ENCODE measurements around the gene TFF1.

DNA sequence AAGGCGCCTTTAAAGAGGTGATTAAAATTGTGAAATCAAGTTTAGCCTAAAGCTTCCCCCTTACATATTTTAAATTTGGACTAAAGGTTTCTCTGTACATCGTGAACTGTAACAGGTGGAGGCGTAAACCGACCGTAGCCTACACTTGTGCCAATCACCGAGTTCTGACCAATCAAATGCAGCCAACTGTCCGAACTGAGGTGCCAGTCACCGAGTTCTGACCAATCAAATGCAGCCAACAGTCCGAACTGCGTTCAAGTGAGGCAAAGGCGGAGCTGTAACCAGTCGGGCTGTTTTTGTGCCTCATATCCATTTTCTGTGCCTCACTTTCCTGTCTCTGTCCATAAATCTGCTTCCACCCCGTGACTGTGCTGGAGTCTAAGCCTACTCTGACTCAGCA is 7.4 kb downstream of the TFF1 start:
- TF ChIP-seq, protein P1, sequence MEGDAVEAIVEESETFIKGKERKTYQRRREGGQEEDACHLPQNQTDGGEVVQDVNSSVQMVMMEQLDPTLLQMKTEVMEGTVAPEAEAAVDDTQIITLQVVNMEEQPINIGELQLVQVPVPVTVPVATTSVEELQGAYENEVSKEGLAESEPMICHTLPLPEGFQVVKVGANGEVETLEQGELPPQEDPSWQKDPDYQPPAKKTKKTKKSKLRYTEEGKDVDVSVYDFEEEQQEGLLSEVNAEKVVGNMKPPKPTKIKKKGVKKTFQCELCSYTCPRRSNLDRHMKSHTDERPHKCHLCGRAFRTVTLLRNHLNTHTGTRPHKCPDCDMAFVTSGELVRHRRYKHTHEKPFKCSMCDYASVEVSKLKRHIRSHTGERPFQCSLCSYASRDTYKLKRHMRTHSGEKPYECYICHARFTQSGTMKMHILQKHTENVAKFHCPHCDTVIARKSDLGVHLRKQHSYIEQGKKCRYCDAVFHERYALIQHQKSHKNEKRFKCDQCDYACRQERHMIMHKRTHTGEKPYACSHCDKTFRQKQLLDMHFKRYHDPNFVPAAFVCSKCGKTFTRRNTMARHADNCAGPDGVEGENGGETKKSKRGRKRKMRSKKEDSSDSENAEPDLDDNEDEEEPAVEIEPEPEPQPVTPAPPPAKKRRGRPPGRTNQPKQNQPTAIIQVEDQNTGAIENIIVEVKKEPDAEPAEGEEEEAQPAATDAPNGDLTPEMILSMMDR (IDR thresholded peaks at IDR 0.05), result no peak
- TF ChIP-seq EP300 (IDR thresholded peaks at IDR 0.05) (no peak), POLR2A (IDR thresholded peaks at IDR 0.05) (no peak)
